Vagina (tissue), 2 donors: Measurements from ENCODE around the gene RBM18.

ENCODE experiments used
- CTCF ChIP-seq, 3 experiments: fragments of 450-650 bp in 2 of 3; fragments of 200-600 bp in 1 of 3; sonication (generic) in 1 of 3; IDR thresholded peaks; one replicate each; pipeline ENCODE4 v1.5.1; 2017 to 2019; ENCODE audit warnings: antibody characterized with exemption in 3 of 3, mild to moderate bottlenecking in 2 of 3, moderate library complexity in 2 of 3
- POLR2A ChIP-seq, 2 donors: fragments of 450-650 bp; IDR thresholded peaks; one replicate each; pipeline ENCODE4 v1.6.1; 2017; ENCODE audit warnings: antibody characterized with exemption in 2 of 2, mild to moderate bottlenecking in 2 of 2, moderate library complexity in 2 of 2

GRCh38 chr9:122188369-122188768, 76.3 kb downstream of the RBM18 start:
- TF ChIP-seq CTCF (IDR thresholded peaks at IDR 0.05) (no peak), POLR2A (IDR thresholded peaks at IDR 0.05) (no peak)
